K562 (cell line): ENCODE results near the gene EWSR1.

Experiments used
- RBFOX2 ChIP-seq: fragments of 200-400 bp; formaldehyde crosslinking; IDR thresholded peaks from 2 replicates; pipeline ENCODE4 v1.6.1; 2017; ENCODE audit warnings: low read depth, mild to moderate bottlenecking, low read length, moderate library complexity
- ZBED1 ChIP-seq: IDR thresholded peaks from 2 replicates; pipeline ENCODE4 v1.6.1; 2014
- TF ChIP-seq, protein P1 (sequence below), 3 experiments: IDR thresholded peaks in 2 of 3; conservative IDR thresholded peaks in 1 of 3; 2 replicates each; pipeline ENCODE4 v1.5.1; 2011 to 2012; ENCODE audit warnings: low read length in 3 of 3, mild to moderate bottlenecking in 3 of 3, control low read depth in 2 of 3, improper control_type of control experiment in 1 of 3, inconsistent platforms in 1 of 3, low read depth in 1 of 3, mixed read lengths in 1 of 3, moderate library complexity in 1 of 3; ENCODE audit not compliant: insufficient read depth in 2 of 3

GRCh38 chr22:29343313-29343805, 75.3 kb downstream of the EWSR1 start:
- TF ChIP-seq RBFOX2 = no peak
- TF ChIP-seq, protein P1, sequence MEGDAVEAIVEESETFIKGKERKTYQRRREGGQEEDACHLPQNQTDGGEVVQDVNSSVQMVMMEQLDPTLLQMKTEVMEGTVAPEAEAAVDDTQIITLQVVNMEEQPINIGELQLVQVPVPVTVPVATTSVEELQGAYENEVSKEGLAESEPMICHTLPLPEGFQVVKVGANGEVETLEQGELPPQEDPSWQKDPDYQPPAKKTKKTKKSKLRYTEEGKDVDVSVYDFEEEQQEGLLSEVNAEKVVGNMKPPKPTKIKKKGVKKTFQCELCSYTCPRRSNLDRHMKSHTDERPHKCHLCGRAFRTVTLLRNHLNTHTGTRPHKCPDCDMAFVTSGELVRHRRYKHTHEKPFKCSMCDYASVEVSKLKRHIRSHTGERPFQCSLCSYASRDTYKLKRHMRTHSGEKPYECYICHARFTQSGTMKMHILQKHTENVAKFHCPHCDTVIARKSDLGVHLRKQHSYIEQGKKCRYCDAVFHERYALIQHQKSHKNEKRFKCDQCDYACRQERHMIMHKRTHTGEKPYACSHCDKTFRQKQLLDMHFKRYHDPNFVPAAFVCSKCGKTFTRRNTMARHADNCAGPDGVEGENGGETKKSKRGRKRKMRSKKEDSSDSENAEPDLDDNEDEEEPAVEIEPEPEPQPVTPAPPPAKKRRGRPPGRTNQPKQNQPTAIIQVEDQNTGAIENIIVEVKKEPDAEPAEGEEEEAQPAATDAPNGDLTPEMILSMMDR (IDR thresholded peaks at IDR 0.05 in 2 of 3, conservative IDR thresholded peaks at IDR 0.05 in 1 of 3; ENCODE audit: insufficient read depth in 2 of 3, low read depth in 1 of 3, low read length in 3 of 3) = no peak
- no peak for TF ChIP-seq ZBED1
